GM18517 (cell line): ENCODE data around the gene COX10.
"Not testable (repeated sequence)": the region's sequence is repeated elsewhere in the genome, so short reads cannot be mapped to it uniquely, and the experiment has no call there.

ENCODE experiments used
- ATAC-seq: cut with Tn5 transposase; IDR thresholded peaks from one replicate; pipeline ENCODE4 v1.9.1; 2021; ENCODE audit warnings: mild to moderate bottlenecking, moderate library complexity; ENCODE audit not compliant: unreplicated experiment

The COX10 gene

DNA sequence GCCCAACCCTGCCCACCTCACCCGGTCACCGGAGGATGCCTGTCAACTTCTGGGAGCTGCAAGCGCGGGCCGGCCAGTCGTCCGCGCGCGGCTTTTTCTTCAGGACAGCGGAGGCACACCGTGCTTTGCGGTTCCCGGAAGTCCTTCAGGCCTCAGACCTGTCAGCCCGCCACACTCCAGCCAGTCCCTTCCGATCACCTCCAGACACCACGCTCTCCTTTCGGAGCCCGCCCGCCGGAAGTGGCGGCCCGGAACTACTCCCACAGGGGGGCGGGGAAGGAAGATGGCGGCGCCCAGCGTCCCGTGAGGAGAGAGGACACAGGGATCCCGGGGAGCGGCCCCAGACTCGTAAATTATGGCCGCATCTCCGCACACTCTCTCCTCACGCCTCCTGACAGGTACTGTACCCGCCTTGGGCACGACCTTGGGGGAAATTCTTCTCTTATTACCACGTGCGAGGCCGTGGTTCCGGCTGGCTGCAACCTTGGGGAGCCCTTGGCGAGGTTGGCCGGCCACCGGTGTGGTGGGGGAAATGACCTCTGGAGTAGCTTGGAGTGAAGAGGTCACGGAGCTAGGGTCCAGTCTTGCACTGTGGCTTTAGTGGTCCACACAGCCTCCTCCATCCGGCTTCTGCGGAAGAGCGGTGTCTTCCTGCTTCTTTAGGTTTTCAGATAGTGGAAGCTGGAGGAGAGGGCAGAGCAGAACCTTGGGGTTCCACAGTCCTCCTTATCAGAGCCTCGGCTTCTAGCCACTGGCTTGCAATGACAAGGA, at the start of gene COX10:
Gene COX10, plus strand, starts transcription at position 254 of the 771 bp plus-strand sequence. Its CDS starts 102 bp downstream, at position 356.
- ATAC-seq: peak; percentile 97

DNA sequence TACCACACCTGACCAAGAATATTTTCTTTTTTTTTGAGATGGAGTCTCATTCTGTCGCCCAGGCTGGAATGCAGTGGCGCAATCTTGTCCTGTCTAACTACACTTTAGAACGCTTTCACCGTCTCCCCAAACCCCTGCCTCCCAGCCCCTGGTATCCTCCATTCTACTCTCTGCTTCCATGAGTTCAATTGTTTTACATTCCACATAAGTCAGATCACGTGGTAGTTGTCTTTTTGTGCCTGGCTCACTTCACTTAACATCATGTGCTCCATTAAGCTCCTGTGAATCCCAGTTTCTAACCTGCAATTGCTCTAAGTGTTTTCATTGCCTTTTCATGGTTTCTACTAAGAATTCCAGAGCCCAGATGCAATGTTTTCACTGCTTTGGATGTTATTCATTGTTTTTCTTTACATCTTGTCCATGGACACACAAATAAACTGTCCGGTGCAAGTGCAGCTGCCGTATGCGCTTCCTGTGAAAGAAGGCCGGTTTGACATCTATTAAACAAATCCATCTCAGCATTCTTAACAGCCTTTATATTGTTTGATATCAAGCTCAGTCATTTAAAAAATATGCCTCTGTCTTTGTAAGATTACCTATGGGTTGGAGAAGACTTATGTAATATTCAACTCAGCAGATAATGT, 47.5 kb upstream of the COX10 start:
- ATAC-seq: not testable (repeated sequence)

DNA sequence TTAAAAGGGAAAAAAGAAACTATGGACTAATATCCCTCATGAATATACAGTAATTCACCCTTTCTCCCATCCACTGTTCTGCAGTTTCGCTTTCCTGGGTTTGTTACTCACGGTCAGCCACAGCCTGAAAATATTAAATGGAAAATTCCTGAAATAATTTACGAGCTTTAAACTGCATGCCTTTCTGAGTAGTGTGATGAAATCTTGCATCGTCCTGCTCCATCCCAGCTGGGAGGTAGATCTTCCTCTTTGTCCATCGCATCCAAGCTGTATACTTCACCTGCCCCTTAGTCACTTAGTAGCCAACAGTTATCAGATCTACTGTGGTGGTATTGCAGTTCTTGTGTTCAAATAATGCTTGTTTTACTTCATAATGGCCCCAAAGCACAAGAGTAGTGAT, 39.5 kb upstream of the COX10 start:
- ATAC-seq: not testable (repeated sequence)

DNA sequence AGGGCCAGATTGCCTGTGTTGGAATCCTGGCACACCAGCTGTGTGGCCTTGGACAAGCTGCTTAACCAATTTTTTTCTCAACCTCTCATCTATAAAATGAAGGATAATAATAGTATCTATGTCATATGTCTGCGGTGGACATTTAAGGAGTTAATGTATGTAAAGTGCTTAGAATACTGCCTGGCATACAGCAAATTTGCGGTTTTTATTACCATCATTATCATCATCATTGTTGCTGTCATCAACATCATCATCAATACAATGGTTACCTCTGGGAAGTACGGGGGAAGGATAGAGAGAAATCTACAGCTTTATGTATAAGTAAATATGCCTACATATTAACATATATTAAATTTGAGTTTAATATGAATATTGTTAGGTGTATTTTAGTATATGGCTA, 37.1 kb upstream of the COX10 start:
- no peak for ATAC-seq

DNA sequence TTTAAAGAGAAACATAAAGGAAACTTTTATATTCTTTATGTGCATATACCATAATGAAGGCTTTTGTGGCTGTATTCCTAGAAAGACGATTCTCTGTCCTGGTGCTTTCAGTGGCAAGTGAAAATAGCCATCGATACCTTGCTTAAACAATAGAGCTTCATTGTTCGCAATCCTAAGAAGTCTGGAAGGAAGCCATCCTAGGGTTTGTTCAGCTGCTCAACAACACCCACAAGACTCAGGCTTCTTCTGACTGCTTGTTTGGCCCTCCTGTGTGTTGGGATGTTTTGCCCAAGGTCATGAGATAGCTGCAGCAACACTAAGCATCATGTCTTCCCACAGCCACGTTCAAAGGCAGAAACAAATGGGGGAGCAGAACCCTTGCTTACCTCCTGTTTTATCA, 36.1 kb upstream of the COX10 start:
- no peak for ATAC-seq

DNA sequence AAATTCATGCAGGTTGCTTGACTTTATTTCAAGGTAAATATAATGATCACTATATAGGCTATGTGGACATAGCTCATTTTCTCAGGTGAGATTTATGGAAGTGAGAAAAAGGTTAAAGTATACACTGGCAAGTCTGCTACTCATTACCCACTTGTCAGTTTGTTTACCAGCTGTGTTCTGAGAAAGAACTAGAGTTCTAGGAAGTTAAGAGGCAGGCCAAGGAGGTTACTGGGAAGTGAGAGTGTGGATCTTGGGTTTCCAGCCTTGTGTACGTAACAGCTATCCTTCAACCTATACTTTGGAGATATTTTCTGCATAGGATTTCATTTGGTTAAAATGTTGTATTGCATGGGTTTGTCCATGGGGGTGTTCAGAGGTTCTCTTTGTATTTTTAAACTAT, 31.9 kb upstream of the COX10 start:
- no peak for ATAC-seq

DNA sequence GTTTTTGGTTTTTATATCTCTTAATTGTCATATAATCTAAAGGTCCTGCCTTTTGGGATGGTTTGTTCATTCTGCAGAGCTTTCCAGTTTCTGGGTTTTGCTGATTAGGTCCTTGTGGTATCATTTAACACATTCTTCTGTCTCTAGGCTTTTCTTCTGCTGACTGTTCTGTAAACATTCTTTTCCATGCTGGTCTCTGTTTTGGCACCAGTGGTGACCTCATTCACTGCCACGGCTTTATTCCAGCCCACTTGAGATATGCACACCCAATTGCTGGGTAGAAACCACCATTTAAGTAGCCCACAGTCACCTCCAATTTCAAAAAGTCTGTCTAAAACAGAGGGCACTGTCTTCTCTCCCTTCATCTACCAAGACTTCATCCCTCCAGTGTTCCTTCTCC, 31.1 kb upstream of the COX10 start:
- no peak for ATAC-seq

DNA sequence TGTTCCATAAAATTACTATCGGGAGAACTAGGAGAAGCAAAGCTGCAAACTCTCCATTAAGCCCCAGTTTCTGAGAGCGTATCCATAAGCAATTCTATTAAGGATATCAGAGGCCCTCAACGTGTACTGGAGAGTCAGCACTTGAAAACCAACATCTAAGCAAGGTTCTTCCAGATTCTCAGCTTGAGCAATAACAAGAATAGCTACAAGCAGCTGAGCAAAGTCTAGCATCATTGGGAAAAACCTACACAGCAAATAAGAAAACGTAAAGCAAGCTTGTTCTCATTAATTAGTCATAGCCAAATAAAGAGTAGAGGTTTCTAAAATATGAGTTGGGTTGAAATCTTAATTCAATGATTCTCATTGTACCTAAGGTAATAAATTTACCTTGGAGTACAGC, 26.9 kb upstream of the COX10 start:
- no peak for ATAC-seq

DNA sequence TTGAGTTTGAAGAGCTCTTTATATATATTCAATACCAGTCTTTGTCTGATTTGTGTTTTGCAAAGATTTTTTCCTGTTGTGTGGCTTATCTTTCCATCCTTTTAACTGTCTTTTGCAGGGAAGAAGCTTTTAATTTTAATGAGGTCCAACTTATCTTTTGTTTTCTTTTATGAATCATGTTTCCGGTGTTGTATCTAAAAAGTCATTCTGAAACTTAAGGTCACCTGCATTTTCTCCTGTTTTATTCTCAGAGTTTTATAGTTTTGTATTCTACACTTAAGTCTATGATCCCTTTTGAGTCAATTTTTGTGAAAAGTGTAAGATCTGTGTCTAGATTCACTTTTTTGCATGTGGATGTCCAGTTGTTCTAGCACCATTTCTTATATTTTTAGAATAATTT, 24.6 kb upstream of the COX10 start:
- ATAC-seq: peak; percentile 60

DNA sequence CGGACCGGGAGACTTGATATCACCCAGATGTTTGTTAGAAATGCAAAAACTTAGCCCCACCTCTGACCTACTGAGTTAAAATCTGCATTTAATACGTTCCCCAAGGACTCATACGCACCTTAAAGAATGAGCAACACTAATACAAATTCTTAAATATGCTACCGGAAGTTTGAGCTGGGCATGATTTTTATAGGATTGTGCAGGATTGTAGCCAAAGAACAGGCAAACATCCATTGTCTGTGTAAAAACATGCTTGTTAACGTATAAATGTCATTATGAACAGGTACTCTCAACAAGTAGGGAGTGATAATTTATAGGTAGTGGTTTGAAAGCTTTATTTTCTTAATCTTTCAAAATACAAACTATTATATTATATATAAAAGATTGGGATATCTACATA, 22.3 kb upstream of the COX10 start:
- ATAC-seq: no peak

DNA sequence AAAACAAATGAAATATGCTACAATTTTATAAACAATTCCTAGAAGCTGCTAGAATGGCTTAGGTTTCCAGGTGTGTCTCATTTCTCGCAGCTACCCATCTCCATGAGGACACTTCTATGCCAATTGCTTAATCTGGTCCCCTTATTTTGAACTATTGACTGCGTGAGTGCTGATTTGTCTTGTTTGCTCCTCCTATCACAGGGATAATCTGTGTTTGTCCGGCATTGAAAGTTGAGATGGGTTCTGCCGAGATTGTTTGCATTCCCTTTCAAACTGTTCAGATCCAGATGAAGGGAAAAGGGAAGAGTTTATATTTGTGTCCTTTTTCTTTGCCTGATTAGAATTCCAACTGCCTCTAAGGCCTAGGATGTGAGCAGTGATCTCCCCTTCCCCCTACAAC, 21.7 kb upstream of the COX10 start:
- ATAC-seq: no peak

DNA sequence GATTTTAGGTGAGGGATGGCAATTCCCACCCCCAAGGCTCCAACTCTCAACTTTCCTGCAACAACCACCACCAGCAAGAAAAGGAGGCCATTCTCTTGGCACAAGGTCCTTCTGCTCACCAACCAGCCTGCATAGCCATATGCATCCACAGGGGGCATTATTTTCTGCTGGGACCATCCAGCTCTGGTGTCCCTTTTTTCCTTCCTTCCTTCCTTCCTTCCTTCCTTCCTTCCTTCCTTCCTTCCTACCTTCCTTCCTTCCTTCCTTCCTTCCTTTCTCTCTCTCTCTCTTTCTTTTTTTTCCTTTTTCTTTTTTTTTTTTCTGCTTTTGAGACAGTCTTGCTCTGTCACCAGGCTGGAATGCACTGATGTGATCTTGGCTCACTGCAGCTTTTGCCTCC, 21.1 kb upstream of the COX10 start:
- ATAC-seq: no peak

DNA sequence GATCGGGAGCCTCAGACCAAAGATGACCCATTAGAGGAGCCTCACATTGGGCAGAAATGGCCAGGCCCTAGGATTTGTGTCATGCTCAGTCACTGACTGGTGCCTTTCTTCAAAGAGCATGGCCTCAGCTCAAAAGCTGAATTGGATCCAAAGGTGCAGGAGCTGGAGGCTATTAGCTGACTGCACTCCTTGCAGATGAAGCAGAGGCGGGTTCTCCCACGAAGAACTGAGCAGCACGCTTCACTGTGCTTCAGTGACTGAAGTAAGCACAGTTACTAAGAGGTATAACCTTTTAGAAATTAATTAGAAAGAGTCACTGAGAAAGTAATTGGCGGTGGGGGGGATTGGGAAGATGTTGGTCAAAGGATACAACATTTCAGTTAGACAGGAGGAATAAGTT, 18.7 kb upstream of the COX10 start:
- ATAC-seq: no peak

DNA sequence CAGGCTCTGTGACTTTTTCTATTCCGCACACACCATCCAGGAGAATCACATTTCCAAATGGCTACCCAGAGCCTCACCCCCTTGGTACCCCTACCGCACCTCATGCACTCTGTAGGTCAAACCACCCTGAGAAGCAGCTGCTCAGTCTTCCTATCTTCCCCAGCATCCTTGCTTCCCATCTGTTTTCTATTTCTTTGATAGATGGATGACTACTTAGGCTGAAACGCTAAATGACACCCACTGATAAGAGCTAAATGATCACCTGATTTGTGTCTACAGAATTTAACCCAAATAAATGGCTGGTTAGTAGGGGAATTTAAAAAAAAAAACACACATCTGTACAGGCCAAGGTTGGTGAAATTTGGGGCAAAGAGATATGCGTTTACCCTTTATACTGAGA, 17.6 kb upstream of the COX10 start:
- ATAC-seq: no peak

DNA sequence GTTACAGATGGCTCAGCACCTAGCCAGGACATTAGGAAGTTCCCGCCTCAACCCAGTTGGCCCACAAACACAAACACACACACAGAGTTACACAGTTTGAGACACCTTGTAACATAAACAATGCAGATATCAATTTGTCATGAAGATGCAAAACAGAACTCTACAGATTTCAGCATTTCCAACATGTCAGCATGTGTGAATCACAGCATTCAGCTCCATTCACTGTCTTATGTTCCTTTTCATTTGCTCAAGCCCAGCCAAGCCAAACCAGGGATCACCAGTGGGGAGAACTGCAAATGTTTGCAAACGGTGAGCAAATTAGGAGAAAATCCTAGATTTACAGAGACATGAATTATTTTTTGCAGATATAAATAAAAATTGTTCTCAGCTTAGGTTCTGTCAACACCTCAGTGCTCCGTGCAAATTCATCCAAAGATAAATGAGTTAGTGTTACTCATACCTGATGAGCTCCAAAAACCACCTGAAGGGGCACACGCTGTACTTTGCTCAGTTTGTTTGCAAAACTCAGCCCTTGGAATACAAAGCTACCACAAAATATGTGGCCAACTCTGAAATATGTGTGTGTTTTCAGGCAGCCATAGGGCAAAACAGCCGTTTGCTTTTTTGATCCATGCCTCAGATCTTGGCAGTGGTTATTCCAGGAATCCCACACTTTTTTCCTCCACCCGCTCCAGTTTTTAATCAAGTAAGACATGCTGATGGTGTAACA, 16.3 kb upstream of the COX10 start:
- ATAC-seq: no peak

DNA sequence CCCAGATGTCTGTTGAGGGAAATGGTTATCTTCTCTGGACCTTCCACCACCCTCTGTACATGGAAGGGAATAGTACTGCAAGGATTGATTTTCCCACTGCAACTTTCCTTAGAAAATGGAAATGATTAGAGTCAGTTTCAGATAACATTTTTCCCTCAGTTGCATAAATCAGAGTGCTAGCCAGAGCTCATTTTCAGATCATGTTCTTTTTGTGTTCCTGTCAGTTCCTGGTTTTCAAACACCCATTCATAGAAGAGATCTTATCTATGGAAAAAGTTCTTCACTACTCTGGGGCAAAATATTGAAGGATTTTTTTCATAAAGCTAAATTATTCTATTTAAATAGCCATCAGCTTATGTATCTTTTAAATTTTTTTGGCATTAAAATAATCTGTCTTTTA, 11.7 kb upstream of the COX10 start:
- ATAC-seq: no peak

DNA sequence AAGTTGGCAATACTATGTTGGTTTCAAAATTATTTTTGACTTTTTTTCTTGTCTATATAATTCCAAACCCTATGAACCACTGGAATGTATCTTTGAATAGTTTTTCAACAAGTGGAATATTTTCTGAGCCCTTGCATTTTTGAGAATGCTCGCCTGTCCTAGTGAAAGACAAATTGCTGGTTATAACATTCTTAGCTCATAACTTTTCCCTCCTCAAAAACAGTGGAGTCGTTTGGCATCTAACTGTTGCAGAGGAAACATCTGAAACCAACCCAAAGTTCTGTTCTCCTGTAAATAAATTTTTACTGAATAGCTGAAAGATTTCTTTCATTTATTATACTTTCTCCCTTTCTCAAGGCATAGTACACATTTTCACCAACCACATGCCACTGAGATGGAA, 11.3 kb upstream of the COX10 start:
- no peak for ATAC-seq

DNA sequence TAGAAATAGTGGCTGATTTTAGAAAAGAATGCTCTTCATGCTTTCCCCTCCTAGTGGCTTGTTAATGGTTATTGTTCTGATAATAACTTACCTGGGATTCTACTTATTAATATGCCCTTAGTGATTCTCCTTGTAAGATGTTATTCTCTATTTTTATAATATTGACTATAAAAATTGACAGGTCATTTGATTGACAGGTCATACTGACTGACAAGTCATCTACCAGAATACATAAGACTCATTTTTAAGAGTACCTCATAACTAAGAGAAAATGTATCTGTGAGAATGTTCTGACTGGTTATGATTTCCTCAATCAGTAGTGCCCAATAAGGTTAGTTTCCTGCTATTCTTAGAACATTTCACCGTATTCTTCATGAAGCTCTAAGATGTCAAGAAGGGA, 8.6 kb upstream of the COX10 start:
- ATAC-seq: no peak

DNA sequence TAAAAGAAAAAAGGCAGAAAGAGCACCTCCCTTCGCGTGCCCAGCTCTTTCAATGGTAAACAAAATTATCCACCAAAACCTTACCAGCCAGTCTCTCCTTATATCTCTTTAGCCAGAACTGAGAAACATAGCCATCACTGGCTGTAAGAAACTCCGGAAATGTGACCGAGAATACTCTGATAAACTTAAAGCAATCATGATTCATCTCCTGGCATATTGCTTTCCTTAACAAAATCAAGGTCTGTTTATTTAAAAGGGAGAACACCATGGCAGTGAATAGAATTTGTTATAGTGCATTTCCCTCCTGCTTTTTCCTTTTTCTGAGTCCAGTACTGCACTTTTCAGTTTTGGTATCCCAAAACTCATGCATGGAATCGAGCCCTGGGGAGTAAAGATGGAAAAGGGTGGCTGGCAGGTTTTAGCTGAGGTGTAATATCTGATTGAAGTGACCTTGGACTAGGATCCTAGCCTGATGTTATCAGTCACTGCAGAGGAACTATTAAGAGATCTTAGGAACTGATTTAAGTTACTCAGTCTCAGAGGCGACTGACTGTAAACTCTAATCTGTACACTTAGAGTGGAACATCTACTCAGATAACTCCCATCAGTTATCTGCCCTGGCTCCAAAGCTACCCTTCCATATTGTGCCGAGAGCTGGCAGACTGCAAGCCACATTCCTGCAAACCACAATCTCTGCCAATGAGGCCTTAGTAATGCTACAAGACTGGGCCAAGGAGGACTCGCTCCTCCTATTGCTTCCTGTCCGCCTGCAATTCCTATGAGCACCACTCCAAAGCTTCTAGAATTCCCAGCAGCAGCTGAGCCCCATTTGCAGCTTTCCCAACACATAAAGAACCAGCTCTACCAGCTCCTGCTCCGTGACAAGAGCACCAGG, 7.4 kb upstream of the COX10 start:
- ATAC-seq: no peak

DNA sequence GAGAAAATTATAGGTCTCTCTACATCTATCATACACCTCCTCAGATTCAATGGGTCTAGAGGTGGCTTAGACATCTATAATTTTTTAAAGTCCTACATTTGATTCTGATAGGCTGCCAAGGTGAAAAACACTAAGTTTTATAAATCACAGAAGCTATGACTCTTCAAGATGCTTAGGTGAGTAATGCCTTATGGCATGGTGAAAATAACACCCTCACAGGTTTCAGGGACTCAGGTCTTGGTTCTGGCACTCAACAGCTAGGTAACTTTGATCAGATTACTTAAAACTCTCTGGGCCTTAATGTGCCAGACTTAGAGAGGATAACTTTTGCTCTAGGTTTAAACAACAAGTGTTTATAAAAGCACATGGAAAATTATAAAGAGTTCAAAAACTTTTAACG, 2.0 kb upstream of the COX10 start:
- no peak for ATAC-seq
